GM18858 (cell line): Measurements from ENCODE around the gene CCL4L2.
"Not testable (repeated sequence)": the region's sequence is repeated elsewhere in the genome, so short reads cannot be mapped to it uniquely, and the experiment has no call there.

Experiments used
- ATAC-seq: cut with Tn5 transposase; IDR thresholded peaks from one replicate; pipeline ENCODE4 v1.9.1; 2021; ENCODE audit not compliant: unreplicated experiment

Gene CCL4L2

DNA sequence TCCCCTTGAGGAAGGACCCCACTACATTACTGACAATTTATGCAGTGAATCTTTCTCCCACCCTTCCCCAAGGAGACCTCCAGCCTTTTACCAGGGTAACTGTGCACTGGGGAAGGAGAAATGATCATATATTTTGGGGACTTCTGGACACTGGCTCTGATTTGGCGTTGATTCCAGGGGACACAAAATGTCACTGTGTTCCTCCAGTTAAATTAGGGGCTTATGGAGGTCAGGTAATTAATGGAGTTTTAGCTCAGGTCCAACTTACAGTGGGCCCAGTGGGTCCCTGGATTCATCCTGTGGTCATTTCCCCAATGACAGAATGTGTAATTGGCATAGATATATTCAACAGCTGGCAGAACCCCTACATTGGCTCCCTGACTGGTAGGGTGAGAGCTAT lies 8.7 kb downstream of the CCL4L2 start:
- not testable (repeated sequence) for ATAC-seq

DNA sequence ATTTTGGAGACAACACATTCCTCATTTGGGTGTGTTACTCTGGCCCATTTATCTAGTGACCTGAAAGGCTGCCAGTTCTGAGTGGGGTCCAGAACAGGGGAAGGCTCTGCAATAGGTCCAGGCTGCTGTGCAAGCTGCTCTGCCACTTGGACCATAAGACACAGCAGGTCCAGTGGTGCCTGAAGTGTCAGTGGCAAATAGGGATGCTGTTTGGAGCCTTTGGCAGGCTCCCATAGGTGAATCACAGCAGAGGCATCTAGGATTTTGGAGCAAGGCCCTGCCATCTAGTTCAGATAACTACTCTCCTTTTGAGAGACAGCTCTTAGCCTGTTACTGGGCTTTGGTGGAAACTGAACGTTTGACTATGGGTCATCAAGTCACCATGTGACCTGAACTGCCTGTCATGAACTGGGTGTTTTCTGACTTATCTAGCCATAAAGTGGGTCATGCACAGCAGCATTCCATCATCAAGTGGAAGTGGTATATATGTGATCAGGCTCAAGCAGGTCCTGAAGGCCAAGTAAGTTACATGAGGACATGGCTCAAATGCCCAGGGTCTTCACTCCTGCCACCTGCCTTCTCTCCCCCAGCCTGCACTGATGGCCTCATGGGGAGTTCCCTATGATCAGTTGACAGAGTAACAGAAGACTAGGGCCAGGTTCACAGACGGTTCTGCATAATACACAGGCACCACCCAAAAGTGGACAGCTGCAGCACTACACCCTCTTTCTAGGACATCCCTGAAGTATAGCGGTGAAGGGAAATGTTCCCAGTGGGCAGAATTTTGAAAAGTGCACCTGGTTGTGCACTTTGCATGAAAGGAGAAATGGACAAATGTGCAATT lies 10.1 kb downstream of the CCL4L2 start:
- not testable (repeated sequence) for ATAC-seq

DNA sequence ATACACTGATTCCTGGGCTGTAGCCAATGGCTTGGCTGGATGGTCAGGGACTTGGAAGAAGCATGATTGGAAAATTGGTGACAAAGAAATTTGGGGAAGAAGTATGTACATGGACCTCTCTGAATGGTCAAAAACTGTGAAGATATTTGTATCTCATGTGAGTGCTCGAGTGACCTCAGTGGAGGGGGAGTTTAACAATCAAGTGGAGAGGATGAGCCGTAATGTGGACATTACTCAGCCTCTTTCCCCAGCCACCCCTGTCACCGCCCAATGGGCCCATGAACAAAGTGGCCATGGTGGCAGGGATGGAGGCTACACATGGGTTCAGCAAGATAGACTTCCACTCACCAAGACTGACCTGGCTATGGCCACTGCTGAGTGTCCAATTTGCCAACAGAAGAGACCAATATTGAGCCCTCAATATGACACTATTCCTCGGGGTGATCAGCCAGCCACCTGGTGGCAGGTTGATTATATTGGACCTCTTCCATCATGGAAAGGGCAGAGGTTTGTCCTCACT lies 10.8 kb downstream of the CCL4L2 start:
- ATAC-seq: not testable (repeated sequence)

DNA sequence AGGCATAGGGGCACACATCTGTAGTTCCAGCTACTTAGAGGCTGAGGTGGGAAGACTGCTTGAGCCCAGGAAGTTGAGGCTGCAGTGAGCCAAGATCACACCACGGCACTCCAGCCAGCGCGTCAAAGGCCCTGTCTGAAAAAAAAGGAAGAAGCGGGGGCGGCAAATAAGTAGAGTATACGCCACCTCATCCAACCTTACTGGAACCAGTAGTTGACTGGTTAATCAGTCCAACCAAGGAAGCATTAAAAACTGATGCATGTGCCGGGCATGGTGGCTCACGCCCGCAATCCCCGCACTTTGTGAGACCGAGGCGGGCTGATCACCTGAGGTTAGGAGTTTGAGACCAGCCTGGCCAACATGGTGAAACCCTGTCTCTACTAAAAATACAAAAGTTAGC lies 12.1 kb downstream of the CCL4L2 start:
- ATAC-seq: not testable (repeated sequence)

DNA sequence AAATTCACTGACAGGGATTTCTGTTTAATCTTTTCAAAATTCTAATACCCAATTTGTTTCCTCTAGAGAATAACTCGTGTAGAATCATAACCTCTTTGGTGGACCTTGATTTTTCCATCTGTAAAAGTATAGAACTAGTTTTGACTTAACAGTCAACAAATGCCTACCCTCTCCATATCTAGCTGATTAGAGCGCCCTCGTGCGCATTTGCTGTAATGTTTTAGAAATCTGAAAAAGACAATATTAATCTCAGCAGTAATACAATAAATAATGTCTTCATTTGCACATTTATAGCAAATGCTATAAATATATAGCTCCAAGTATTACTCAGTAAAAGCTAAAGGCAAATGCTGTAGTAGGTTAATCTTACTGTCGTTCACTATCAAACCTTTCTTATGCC lies 18.8 kb downstream of the CCL4L2 start:
- not testable (repeated sequence) for ATAC-seq

DNA sequence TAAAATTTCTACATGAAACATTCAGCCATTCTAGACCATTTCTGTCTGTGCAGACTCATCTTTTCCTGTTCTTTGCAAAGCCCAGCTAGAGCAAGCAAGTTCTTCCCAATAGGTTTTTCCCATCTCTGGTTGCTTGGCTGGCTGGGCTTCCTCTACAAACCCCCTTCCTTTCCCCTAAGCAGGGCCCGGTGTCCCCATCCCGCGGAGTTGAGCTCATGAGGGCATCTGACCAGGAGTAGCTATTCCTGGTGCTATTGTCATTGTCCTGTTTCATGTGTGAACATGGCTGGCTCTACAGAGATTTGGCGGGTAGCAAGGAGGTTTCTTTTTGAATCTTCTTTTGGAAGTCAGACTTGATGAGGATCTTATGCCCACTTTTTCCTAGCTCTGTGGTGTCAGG lies 31.2 kb downstream of the CCL4L2 start:
- not testable (repeated sequence) for ATAC-seq
